ENCODE results near the gene RAB11FIP4.

DNA sequence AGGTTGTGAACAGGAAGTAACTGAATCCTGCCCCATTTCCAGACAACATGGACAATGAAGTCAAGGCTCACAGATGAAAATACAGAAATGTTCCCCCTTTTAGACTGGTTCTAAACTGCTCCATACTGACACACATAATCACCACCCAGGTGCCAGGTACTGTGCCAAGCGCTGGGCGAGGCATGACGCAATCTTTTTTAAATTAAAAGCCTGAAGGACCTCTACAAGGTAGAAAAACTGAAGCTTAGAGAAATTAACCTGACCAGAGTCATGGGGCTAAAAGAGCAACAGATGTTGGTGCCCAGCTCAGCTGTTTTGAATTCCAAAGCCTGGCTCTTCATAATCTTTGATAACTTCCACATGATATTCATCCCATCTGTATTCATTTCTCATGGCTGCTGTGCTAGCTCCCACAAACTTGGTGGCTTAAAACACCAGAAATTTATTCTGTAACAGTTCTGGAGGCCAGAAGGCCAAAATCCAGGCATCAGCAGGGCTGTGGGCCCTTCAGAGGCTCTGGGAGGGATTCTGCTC, 4.9 kb upstream of the RAB11FIP4 start:
- TF ChIP-seq POLR2AphosphoS5 (IDR thresholded peaks at IDR 0.05; ENCODE audit: low read depth, low read length) (no peak), SIN3A (IDR thresholded peaks at IDR 0.05; ENCODE audit: borderline replicate concordance, insufficient read depth, low read length) (no peak)
- TF ChIP-seq, protein P1, sequence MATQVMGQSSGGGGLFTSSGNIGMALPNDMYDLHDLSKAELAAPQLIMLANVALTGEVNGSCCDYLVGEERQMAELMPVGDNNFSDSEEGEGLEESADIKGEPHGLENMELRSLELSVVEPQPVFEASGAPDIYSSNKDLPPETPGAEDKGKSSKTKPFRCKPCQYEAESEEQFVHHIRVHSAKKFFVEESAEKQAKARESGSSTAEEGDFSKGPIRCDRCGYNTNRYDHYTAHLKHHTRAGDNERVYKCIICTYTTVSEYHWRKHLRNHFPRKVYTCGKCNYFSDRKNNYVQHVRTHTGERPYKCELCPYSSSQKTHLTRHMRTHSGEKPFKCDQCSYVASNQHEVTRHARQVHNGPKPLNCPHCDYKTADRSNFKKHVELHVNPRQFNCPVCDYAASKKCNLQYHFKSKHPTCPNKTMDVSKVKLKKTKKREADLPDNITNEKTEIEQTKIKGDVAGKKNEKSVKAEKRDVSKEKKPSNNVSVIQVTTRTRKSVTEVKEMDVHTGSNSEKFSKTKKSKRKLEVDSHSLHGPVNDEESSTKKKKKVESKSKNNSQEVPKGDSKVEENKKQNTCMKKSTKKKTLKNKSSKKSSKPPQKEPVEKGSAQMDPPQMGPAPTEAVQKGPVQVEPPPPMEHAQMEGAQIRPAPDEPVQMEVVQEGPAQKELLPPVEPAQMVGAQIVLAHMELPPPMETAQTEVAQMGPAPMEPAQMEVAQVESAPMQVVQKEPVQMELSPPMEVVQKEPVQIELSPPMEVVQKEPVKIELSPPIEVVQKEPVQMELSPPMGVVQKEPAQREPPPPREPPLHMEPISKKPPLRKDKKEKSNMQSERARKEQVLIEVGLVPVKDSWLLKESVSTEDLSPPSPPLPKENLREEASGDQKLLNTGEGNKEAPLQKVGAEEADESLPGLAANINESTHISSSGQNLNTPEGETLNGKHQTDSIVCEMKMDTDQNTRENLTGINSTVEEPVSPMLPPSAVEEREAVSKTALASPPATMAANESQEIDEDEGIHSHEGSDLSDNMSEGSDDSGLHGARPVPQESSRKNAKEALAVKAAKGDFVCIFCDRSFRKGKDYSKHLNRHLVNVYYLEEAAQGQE (IDR thresholded peaks at IDR 0.05; ENCODE audit: insufficient read depth in 1 of 2, low read depth in 2 of 2, low read length in 2 of 2): no peak

All from PFSK-1 (cell line).